ENCODE data around the gene C1R. TPM values are rescaled to one million over a fixed set of nuclear protein-coding genes. Genes with fewer than 3 reads are reported as not detected.

Gene C1R
- total and polyA plus RNA-seq, 2 of the 8 experiments (the other 6 are each of a cell fraction or from before 2014, with no cell fraction given): 6.9 to 16.3 TPM

GRCh38 chr12:7120166-7120565 lies 27.9 kb upstream of the C1R start (continued):
- TF ChIP-seq SRF (IDR thresholded peaks at IDR 0.05; ENCODE audit: low read depth, low read length): no peak
- TF ChIP-seq MAFK (IDR thresholded peaks at IDR 0.05; ENCODE audit: low read depth, low read length): no peak
- TF ChIP-seq POLR2AphosphoS5 (IDR thresholded peaks at IDR 0.05; ENCODE audit: low read depth, low read length): no peak
